GM12892 (cell line): Measurements from ENCODE around the gene CDKAL1.

Experiments used
- DNase-seq: peaks from one replicate; pipeline ENCODE4 v3.0.0; 2011; ENCODE audit not compliant: insufficient read length
- FAIRE-seq: peaks from 2 replicates; lab custom pipeline; 2011; peaks lifted over from hg19 to GRCh38; lab: Jason Lieb, UNC
- POLR2A ChIP-seq: IDR thresholded peaks from 2 replicates; pipeline ENCODE4 v1.6.1; 2011; ENCODE audit warnings: low read depth, low read length, control low read depth
- POLR2AphosphoS5 ChIP-seq: IDR thresholded peaks from 2 replicates; pipeline ENCODE4 v1.6.1; 2011; ENCODE audit warnings: low read depth, low read length, control low read depth
- TAF1 ChIP-seq: IDR thresholded peaks from 2 replicates; pipeline ENCODE4 v1.6.1; 2011; ENCODE audit warnings: low read depth, mild to moderate bottlenecking, control low read depth, low read length, borderline replicate concordance

The CDKAL1 gene

DNA sequence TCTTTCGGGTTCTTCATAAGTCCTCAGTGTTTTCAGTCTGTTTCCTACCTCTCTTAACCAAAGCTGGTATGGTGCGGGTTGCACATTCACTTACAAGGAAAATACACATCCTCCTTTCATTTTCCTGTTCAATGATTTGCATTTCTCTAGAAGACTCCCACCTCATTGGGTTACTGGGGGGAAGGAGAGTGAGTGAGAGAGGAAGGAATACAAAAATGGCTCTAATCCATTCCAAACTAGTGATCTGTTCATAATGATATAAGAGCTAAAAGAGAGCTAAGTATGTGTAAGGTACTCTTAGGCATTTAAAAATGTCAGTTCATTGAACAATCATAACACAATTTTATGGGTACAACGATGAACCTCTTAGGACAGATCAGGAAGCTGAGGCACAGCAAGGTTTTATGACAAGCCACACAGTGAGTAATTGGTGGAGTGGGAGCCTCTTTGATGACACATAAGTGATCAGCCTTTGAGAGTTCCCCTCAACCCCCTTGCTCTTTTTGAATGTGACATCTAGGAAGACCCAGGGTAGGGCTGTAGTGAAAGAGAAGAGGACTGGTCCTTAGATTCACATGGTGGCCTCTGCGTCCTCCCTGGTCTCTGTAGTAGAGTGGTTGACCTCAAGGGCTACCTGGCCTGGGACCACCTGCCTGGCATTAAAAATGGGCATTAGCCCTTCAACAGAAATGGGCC lies 730.9 kb downstream of the CDKAL1 start:
- FAIRE-seq (no peak), DNase-seq (no peak)
- TF ChIP-seq POLR2A (no peak), POLR2AphosphoS5 (no peak), TAF1 (no peak)

- no peak for DNase-seq
- TF ChIP-seq POLR2A (no peak), POLR2AphosphoS5 (no peak), TAF1 (no peak)
- FAIRE-seq: no peak
Measured at GRCh38 chr6:21265730-21266044, 731.4 kb downstream of the CDKAL1 start.

DNA sequence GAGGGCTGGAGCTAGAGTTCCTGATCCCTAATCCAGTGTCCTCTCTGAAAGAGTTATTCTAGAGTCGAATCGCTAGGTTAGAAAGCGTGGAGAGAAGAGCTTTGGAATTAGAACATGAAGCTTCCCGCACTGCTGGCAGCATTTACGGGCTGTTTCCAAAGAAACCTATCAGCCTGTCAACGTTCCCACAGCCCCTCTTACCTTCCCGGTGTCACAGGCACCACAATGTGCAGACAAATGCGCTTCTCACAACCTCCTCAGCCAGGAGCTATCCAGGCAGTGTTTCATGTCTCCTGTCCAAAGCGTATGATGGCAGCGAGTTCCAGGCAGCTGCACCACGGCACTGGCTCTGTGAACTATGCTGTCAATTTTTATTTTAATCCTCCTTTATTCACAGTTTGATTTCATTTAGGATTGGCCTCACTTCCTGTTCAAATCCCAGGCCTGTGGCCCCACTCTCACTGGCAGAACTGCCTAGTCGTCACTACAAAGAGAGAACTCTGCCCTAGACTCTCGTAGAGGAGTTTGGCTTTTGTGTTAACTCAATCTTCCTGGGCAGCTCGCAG lies 736.5 kb downstream of the CDKAL1 start:
- FAIRE-seq: no peak
- no peak for DNase-seq
- TF ChIP-seq TAF1 (no peak), POLR2A (no peak), POLR2AphosphoS5 (no peak)

DNA sequence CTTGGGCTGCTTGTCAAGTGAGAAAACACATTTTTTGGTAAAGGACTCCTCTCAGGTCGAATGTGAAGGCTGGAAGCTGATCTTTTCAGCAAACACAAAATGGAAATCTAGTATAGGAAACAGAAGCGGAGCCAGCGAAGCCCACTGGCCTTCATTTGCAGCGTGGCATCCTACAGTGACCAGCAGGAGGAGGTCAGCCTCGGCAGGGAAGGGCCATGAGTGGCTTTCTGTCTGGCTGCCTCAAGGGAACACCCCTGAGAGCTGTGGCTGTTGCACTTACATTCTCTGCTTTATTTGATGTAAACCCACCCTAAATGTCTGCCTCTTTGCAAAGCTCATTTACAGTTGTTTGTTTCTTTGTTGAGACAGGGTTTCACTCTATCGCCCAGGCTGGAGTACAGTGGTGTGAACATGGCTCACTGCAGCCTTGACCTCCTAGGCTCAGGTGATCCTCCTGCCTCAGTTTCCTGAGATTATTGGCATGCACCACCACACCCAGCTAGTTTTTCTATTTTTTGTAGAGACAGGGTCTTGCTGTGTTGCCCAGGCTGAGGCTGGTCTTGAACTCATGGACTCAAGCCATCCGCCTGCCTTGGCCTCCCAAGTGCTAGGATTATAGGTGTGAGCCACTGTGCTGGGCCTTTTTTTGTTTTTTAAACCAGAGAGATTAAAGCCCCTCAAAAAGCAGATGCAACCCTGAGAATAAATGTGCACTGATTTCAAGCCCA lies 737.3 kb downstream of the CDKAL1 start:
- FAIRE-seq (no peak), DNase-seq (no peak)
- TF ChIP-seq TAF1 (no peak), POLR2AphosphoS5 (no peak), POLR2A (no peak)

DNA sequence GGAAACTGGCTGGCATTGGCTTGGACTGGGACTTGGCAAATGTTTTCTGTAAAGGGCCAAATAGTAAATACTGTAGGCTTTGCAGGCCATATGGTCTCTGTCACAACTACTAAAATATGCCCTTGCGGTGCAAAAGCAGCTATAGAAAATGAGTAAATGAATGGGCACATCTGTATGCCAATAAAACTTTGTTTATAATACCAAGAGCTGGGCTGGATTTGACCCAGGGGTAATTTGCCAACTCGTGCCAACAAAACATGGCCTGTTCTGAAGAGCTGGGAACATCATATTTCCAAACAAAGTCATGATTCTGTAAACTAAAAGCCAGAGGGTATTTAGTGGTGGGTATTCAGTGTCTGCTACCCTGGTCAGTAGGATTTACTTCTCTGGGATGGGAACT lies 739.2 kb downstream of the CDKAL1 start:
- no peak for FAIRE-seq

GRCh38 chr6:21274851-21275250 lies 740.6 kb downstream of the CDKAL1 start:
- DNase-seq (no peak), FAIRE-seq (no peak)
- no peak for TF ChIP-seq POLR2AphosphoS5
- no peak for TF ChIP-seq TAF1

More for the DNA sequence above, 739.2 kb downstream of the CDKAL1 start:
- DNase-seq: no peak
- TF ChIP-seq TAF1: no peak
- TF ChIP-seq POLR2AphosphoS5: no peak
- no peak for TF ChIP-seq POLR2A

DNA sequence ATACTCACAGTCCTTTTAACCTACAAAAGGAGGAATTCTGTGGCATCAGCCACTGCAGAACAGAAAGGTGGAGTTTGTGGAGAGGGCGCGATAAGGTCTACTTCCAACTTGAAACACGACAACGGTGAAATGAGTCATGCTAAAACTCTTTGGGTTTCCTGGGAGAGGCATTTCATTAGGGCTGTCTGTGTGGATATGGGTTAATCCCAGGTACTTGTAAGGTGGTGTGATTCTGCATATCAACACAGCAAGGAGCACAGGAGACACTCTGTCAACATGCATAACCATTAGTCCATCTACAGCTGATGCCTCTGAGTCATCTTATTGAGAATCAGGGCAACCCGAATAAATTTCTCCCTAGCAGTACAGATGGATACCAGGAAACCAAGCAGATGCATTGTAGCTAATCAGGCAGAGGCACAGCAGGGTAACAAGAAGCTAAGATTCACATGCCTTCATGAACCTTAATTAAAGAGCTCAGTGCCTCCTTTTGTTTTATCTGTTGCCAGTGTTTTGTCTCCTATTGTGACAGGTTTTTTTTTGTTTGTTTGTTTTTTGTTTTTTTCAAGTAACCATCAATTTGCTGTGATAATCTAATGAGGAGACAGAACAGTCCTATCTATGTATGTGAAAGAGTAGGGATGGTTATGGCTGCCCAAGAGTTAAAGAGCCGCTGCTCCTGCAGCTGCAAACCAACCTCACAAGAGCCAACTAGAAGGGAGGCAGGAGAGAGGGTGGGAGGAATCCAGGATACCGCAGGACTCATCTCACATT lies 743.5 kb downstream of the CDKAL1 start:
- TF ChIP-seq POLR2A: no peak
- TF ChIP-seq TAF1: no peak
- FAIRE-seq: no peak
- DNase-seq: no peak

DNA sequence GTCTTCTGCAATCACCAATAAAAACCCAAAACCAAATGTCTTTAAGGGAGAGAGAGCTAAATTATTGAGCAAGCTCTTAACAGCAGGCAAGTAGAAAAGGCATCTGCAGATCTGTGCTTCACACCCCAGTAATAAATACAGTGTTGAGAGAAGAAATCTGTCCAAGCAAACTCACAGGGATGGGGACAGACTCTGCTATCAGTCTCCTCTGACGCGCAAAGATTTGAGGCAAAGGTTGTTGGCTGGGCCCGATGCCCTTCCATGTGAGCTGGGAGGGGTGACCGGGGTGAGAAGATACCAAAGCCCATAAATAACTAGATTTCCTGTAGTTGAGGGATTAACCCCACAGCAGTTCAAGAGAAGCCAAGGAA lies 744.1 kb downstream of the CDKAL1 start:
- FAIRE-seq: no peak
- TF ChIP-seq POLR2A (no peak), POLR2AphosphoS5 (no peak), TAF1 (no peak)
- no peak for DNase-seq

GRCh38 chr6:21279619-21280018 lies 745.4 kb downstream of the CDKAL1 start:
- DNase-seq: no peak
- no peak for FAIRE-seq
- TF ChIP-seq TAF1: no peak
- TF ChIP-seq POLR2AphosphoS5: no peak
- TF ChIP-seq POLR2A: no peak

GRCh38 chr6:21281366-21281765 lies 747.1 kb downstream of the CDKAL1 start:
- no peak for FAIRE-seq
- TF ChIP-seq POLR2AphosphoS5 (no peak), TAF1 (no peak), POLR2A (no peak)
- no peak for DNase-seq
